GM13977 (cell line): ENCODE measurements around the gene ZNG1B.
A peak's percentile ranks its signal among the peaks of the same experiment; 100 is the strongest.
"Not testable (repeated sequence)": the region's sequence is repeated elsewhere in the genome, so short reads cannot be mapped to it uniquely, and the experiment has no call there.

Source experiments
- DNase-seq: peaks from one replicate; pipeline ENCODE4 v3.0.0; 2012; ENCODE audit warnings: low spot score
- in situ Hi-C: fragments of 300-500 bp; cut with MboI; formaldehyde crosslinking; loops from one replicate; pipeline ENCODE4 v1.12.0; 2022; ENCODE audit warnings: low sequenced_read_pairs, low pct_unique_long_range_greater_than_20kb, mixed read lengths, inconsistent platforms; ENCODE audit not compliant: unreplicated experiment

The ZNG1B gene

DNA sequence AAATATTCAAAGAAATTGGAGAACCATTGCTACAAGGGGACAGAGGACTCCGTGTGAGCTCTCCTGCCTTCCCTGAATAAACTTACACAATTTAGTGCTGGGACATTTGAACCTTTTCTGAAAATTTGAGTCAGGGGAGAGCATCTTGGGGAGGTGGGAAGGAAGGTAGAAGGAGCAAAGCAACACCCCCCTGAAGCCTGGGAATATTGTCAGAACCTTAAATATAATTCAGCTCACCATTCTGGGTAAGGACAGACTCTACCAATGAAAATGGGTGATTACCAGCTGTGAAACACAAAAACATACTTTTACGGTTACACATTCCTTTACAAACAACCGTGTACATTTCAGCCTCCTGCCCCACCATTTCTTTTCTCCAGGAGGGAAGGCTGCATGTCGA, 60.9 kb downstream of the ZNG1B start, which contains the start of gene FOXD4L1:
TSS of gene FOXD4L1 (plus strand) at position 301 of the 400 bp plus-strand sequence. CDS start 592 bp downstream, outside the sequence.
- DNase-seq, in situ Hi-C loops: not testable (repeated sequence)

GRCh38 chr2:113499019-113499885, 61.8 kb downstream of the ZNG1B start:
- DNase-seq, in situ Hi-C loops: not testable (repeated sequence)

DNA sequence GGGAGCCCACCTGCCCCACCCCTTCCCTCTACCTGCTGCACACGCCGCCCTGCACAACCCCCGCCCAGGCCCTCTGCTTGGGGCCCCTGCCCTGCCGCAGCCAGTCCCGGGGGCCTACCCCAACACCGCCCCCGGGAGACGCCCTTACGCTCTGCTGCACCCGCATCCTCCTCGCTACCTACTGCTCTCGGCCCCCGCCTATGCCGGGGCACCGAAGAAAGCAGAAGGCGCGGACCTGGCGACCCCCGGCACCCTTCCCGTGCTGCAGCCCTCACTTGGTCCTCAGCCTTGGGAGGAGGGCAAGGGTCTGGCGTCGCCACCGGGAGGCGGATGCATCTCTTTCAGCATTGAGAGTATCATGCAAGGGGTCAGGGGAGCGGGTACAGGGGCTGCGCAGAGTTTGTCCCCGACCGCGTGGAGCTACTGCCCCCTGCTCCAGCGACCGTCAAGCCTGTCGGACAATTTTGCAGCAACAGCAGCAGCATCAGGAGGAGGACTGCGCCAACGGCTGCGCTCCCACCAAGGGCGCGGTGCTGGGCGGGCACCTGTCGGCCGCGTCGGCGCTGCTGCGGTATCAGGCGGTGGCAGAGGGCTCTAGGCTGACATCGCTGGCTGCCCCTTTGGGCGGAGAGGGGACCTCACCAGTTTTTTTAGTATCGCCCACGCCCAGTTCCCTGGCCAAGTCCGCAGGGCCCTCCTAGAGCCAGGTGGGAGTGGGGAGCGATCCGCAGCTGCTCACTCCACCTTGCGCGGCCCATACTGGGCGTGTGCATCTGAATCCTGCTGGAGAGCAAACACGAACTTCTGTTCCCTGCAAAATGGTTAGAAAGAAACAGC, 62.6 kb downstream of the ZNG1B start:
- DNase-seq = peak; percentile 3
- in situ Hi-C loops = not testable (repeated sequence)

DNA sequence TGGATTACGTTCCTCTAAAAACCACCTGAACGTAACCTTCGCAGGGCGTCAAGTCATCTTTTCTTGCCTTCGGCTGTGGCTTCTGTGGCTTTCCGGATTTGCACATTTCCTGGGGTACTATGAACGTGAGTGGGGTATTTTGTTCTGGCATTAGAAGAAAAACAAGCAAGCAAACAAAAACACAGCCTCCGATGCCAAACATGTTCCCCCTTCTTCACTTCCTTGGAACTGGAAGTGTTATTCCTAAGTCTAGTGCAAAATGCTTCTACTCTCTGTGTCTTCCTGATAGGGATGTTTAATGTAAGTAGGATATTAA, 63.2 kb downstream of the ZNG1B start:
- peak; percentile 7 for DNase-seq
- in situ Hi-C loops = not testable (repeated sequence)

GRCh38 chr2:113502216-113503093, 65.0 kb downstream of the ZNG1B start:
- in situ Hi-C loops = not testable (repeated sequence)
- peak; percentile 16 for DNase-seq

DNA sequence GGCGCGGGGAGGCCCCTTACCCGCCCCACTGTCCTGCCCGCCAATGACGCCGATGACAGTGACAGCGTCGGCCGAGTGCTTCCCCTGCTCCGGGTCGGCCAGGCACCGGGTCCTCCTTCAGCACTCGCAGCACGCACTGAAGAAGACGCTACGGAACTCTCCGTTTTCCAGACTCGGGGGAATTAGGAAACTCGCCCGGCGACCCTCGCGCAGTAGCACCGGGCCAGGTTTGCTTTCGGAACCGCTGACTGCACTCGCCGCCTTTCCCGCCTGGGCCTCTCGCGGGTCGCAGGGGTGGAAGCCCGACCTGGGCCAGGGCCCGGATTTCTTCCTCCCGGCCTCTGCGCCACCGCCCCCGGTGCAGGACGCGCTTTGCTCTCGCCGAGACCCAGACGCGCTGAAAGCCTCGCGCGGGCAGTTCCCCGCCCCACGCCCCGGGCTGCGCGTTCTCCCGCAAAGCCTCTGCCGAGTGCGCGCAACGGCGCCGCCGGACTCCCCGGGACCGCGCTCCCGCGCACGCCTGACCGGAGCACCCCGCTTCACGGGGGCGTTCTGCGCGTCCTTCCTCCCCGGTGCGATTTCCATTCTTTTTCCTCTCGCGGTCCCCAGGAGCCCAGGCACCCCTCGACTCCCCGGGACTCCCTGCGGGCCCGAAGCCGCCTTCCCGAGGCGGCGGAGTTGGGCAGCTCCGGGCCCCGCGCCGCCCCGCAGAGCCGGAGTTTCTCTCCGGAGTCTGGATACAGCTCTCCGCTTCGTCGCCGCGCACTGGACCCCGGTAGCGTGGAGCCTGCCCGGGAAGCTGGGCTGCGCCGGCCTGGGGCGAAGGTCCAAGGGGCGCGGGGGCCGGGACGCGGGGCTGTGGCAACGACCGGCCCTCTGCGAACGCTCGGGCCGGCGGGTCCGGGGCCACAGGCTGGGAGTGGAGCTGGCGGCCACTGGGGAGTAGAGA, 65.9 kb downstream of the ZNG1B start:
- peak; percentile 54 for DNase-seq
- in situ Hi-C loops = not testable (repeated sequence)

GRCh38 chr2:113504081-113504480, 66.6 kb downstream of the ZNG1B start:
- DNase-seq, in situ Hi-C loops: not testable (repeated sequence)

DNA sequence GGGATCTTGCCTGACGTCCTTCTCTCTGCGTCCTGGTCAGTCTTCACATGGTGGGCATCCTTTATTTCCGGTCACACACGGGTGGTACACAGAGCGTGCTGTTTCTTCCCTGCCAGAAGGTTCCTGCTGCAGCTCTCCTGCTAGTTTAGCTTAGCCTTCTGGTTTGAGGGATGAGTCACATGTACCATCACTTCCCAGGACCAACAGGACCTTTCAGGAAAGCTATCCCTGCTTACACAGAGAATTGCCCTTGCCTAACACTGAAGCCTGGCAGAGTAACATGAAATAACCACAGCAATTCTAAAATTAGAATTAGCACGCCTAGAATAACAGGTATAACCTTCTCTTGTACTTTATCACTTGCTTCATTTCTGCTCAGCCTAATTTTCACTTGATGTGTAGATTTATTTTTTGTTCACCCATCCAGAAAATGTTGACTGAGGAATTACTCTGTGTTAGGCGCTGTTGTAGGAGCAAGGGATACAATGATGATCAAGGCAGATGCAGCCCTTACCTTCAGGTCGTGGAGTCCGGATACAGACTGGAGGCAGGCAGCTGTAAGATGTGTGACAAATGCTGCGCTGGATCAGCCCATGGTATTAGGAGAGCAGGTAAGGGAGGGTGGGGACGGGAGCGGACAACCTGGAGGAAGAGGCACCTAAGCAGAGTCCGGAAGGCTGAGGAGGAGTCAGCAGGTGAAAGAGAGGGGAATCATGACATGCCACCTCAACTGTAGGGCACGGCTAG, 70.1 kb downstream of the ZNG1B start:
- DNase-seq, in situ Hi-C loops: not testable (repeated sequence)

DNA sequence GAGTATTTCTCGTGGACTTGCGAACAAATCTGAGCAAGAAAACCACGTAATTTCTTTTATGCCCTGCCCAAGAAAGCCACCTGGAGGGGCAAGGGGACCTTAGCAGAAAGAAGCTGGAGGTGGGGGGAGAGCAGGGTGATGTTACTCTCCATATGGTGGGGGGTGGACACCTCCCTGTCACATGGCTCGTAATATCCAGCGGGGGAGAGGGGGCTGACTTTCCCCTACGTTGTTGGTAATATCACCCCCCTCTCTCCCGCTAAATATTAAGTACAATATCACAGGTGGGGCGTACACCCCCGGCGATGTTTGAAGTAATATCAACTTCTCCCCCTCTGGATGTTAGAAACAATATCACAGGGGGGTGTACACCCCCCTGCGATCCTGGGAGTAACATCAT, 70.7 kb downstream of the ZNG1B start:
- DNase-seq, in situ Hi-C loops: not testable (repeated sequence)

DNA sequence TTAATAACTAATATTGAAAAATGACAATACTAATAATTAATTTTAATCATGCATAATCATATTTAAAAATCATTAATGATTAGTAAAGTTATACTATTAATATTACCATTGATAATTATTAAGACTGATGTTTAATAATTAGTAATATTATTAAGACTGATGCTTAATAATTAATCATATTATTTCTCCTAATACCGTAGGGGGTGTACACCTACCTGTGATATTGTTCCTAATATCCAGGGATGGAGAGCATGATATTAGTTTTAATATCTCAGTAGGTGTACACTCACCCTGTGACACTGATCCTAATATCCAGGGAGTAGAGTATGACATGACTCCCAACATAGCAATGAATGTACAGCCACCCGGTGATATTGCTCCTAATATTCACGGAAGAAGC, 73.4 kb downstream of the ZNG1B start:
- in situ Hi-C loops = not testable (repeated sequence)

GRCh38 chr2:113511859-113512258, 74.4 kb downstream of the ZNG1B start:
- DNase-seq, in situ Hi-C loops: not testable (repeated sequence)

More for the DNA sequence above, 73.4 kb downstream of the ZNG1B start:
- not testable (repeated sequence) for DNase-seq

DNA sequence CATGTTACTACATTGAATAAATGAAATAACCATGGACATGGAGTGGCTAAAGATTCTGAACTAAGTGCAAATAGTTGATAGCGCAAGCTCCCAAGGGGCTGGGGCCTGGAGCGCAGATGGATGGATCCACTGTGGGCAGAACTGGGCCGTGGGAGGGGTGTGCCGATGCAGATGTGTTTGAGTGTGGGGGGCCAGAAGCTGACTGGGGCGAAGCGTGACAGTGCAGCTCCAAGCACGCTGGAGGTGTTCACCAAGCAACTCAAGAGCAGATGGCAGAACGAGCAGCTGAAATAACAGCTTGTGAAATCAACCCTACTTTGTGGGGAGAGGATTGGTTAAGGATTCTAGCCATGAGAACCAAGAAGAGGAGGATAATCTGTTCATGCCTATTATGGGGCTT, 78.0 kb downstream of the ZNG1B start:
- DNase-seq, in situ Hi-C loops: not testable (repeated sequence)

GRCh38 chr2:113515995-113516394, 78.5 kb downstream of the ZNG1B start:
- DNase-seq, in situ Hi-C loops: not testable (repeated sequence)

GRCh38 chr2:113517025-113517424, 79.5 kb downstream of the ZNG1B start:
- in situ Hi-C loops, DNase-seq: not testable (repeated sequence)

DNA sequence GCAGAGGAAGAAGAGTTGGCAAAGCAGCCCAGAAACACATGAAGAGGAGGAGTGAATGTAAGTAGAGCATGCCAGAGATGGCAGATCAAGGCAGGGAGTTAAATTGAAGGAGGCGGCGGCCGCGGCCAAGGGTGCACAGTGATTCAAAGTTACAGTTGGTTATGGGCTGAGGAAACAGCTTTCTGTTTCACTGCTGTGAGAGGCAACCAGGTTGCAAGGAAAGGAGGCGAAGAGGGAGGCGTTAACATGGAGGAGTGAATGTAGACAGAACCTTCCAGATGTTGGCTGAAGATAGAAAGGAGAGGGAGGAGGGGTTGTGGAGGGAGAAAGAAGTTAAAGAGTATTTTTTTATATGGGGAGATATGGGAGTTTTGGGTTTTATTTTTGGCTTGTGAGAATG, 83.3 kb downstream of the ZNG1B start:
- in situ Hi-C loops, DNase-seq: not testable (repeated sequence)

DNA sequence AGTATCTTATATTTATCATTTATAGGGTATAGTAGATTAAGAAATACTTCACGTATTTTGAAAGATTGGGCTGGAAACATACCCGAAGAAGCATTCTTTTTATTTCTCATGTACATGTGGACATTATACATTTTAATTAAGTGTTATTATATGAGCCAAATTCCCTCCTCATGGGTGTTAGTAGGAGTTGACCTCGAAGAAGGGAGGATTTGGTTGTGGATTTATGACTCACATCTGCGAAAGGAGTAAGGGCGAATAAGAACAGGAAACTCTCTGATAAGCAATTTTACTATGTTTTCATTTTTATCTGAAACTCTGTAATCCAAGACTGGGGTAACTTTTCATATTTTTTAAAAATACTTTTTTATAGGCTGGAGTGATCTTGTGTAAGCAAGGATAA, 84.0 kb downstream of the ZNG1B start:
- in situ Hi-C loops = not testable (repeated sequence)

More for the DNA sequence above, 84.0 kb downstream of the ZNG1B start:
- DNase-seq = not testable (repeated sequence)
